IMR-90 (cell line): ENCODE data around the gene SLC7A7.

ENCODE experiments used
- CEBPB ChIP-seq: IDR thresholded peaks from 2 replicates; pipeline ENCODE4 v1.6.1; 2012; ENCODE audit warnings: low read depth, low read length, improper control_type of control experiment
- CHD1 ChIP-seq: IDR thresholded peaks from 2 replicates; pipeline ENCODE4 v1.6.1; 2012; ENCODE audit warnings: low read depth, low read length, improper control_type of control experiment
- FOS ChIP-seq: fragments of 150-350 bp; IDR thresholded peaks from 2 replicates; pipeline ENCODE4 v1.6.1; 2016; ENCODE audit warnings: low read depth, low read length
- MAFK ChIP-seq: IDR thresholded peaks from 2 replicates; pipeline ENCODE4 v1.6.1; 2012; ENCODE audit warnings: low read depth, low read length, improper control_type of control experiment
- MAZ ChIP-seq: IDR thresholded peaks from 2 replicates; pipeline ENCODE4 v1.6.1; 2012; ENCODE audit warnings: low read depth, mild to moderate bottlenecking, low read length, improper control_type of control experiment, moderate library complexity, borderline replicate concordance
- POLR2A ChIP-seq: IDR thresholded peaks from 2 replicates; pipeline ENCODE4 v1.6.1; 2012; ENCODE audit warnings: mild to moderate bottlenecking, low read depth, low read length
- RAD21 ChIP-seq: IDR thresholded peaks from 2 replicates; pipeline ENCODE4 v1.6.1; 2012; ENCODE audit warnings: low read length, improper control_type of control experiment
- RFX5 ChIP-seq: IDR thresholded peaks from 2 replicates; pipeline ENCODE4 v1.8.0; 2012; ENCODE audit warnings: low read depth, mild to moderate bottlenecking, low read length, moderate library complexity
- SMC3 ChIP-seq: fragments of 150-350 bp; IDR thresholded peaks from 2 replicates; pipeline ENCODE4 v1.6.1; 2016; ENCODE audit warnings: low read depth, mild to moderate bottlenecking, antibody characterized with exemption, low read length, moderate library complexity
- TF ChIP-seq, protein P1 (sequence below): conservative IDR thresholded peaks from 2 replicates; pipeline ENCODE4 v1.5.1; 2012; ENCODE audit warnings: mild to moderate bottlenecking, low read depth, low read length, improper control_type of control experiment
- TF ChIP-seq, protein P2 (sequence below): fragments of 150-350 bp; IDR thresholded peaks from 2 replicates; pipeline ENCODE4 v1.6.1; 2016; ENCODE audit warnings: low read depth, mild to moderate bottlenecking, low read length, moderate library complexity, borderline replicate concordance

DNA sequence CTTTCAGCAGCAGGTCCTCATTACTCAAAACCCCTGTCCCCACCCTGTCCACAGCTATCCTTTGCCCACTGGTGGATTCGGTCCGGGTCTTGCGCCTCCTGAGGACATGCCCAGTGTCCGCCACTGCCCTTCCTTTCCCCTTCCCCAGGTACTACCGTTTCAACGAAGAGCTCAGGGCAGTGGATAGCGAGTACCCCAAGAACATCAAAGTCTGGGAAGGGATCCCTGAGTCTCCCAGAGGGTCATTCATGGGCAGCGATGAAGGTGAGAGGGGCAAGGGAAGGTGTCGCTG is 29.8 kb upstream of the SLC7A7 start:
- TF ChIP-seq, protein P1, sequence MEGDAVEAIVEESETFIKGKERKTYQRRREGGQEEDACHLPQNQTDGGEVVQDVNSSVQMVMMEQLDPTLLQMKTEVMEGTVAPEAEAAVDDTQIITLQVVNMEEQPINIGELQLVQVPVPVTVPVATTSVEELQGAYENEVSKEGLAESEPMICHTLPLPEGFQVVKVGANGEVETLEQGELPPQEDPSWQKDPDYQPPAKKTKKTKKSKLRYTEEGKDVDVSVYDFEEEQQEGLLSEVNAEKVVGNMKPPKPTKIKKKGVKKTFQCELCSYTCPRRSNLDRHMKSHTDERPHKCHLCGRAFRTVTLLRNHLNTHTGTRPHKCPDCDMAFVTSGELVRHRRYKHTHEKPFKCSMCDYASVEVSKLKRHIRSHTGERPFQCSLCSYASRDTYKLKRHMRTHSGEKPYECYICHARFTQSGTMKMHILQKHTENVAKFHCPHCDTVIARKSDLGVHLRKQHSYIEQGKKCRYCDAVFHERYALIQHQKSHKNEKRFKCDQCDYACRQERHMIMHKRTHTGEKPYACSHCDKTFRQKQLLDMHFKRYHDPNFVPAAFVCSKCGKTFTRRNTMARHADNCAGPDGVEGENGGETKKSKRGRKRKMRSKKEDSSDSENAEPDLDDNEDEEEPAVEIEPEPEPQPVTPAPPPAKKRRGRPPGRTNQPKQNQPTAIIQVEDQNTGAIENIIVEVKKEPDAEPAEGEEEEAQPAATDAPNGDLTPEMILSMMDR = no peak
- TF ChIP-seq FOS = no peak
- no peak for TF ChIP-seq RFX5
- no peak for TF ChIP-seq POLR2A
- no peak for TF ChIP-seq RAD21
- TF ChIP-seq, protein P2, sequence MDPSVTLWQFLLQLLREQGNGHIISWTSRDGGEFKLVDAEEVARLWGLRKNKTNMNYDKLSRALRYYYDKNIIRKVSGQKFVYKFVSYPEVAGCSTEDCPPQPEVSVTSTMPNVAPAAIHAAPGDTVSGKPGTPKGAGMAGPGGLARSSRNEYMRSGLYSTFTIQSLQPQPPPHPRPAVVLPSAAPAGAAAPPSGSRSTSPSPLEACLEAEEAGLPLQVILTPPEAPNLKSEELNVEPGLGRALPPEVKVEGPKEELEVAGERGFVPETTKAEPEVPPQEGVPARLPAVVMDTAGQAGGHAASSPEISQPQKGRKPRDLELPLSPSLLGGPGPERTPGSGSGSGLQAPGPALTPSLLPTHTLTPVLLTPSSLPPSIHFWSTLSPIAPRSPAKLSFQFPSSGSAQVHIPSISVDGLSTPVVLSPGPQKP = no peak
- no peak for TF ChIP-seq SMC3
- no peak for TF ChIP-seq CHD1
- TF ChIP-seq MAFK = no peak
- no peak for TF ChIP-seq CEBPB
- TF ChIP-seq MAZ = no peak
